ENCODE data around the gene DDX43. TPM values are rescaled to one million over a fixed set of nuclear protein-coding genes. Genes with fewer than 3 reads are reported as not detected.
"Not testable (repeated sequence)": the region's sequence is repeated elsewhere in the genome, so short reads cannot be mapped to it uniquely, and the experiment has no call there.

The DDX43 gene
- total and polyA plus RNA-seq, 2 donors = 0.42 to 1.3 TPM

GRCh38 chr6:73371984-73372383 is 22.6 kb upstream of the DDX43 start:
- no peak overlapping the region for H3K4me3 ChIP-seq (ENCODE audit: low read depth, low read length)
- no peaks in the 10 kb centered on the region for H3K4me1 ChIP-seq (ENCODE audit: insufficient read depth)
- no peak overlapping the region for H3K27ac ChIP-seq (ENCODE audit: low read depth)
- no peak for DNase-seq (ENCODE audit: extremely low spot score)
- H3K36me3 ChIP-seq (ENCODE audit: insufficient read depth) = no peaks in the 10 kb centered on the region
- 98% methylated on average over 4 of the region's 4 CpGs for WGBS

- no peak overlapping the region for H3K27ac ChIP-seq (ENCODE audit: low read depth)
- H3K4me1 ChIP-seq (ENCODE audit: insufficient read depth) = no peaks in the 10 kb centered on the region
- 74% methylated on average over 10 of the region's 10 CpGs for WGBS
- no peak overlapping the region for H3K4me3 ChIP-seq (ENCODE audit: low read depth, low read length)
- no peak for DNase-seq (ENCODE audit: extremely low spot score)
- no peaks in the 10 kb centered on the region for H3K36me3 ChIP-seq (ENCODE audit: insufficient read depth)
Measured at GRCh38 chr6:73372516-73372915, 22.1 kb upstream of the DDX43 start.

- 78% methylated on average over 1 of the region's 1 CpG for WGBS
Measured at GRCh38 chr6:73375216-73375615, 19.4 kb upstream of the DDX43 start.

GRCh38 chr6:73377225-73377624 is 17.4 kb upstream of the DDX43 start:
- Histone ChIP-seq H3K27ac (ENCODE audit: low read depth) (no peak overlapping the region), H3K36me3 (ENCODE audit: insufficient read depth) (no peaks in the 10 kb centered on the region), H3K4me3 (ENCODE audit: low read depth, low read length) (no peak overlapping the region), H3K4me1 (ENCODE audit: insufficient read depth) (no peaks in the 10 kb centered on the region)
- WGBS = 36% methylated on average over 3 of the region's 3 CpGs
- DNase-seq (ENCODE audit: extremely low spot score) = no peak

More at GRCh38 chr6:73375216-73375615, 19.4 kb upstream of the DDX43 start:
- no peaks in the 10 kb centered on the region for H3K4me1 ChIP-seq (ENCODE audit: insufficient read depth)
- H3K4me3 ChIP-seq (ENCODE audit: low read depth, low read length) = no peak overlapping the region
- H3K27ac ChIP-seq (ENCODE audit: low read depth) = no peak overlapping the region
- no peaks in the 10 kb centered on the region for H3K36me3 ChIP-seq (ENCODE audit: insufficient read depth)
- DNase-seq (ENCODE audit: extremely low spot score) = no peak

GRCh38 chr6:73381531-73381930 is 13.1 kb upstream of the DDX43 start:
- not testable (repeated sequence) for H3K4me1 ChIP-seq (ENCODE audit: insufficient read depth); H3K4me3 ChIP-seq (ENCODE audit: low read depth, low read length); H3K36me3 ChIP-seq (ENCODE audit: insufficient read depth); H3K27ac ChIP-seq (ENCODE audit: low read depth); DNase-seq (ENCODE audit: extremely low spot score)
- 95% methylated on average over 10 of the region's 10 CpGs for WGBS

GRCh38 chr6:73382462-73383113 is 12.0 kb upstream of the DDX43 start:
- H3K4me1 ChIP-seq (ENCODE audit: insufficient read depth) = no peaks in the 10 kb centered on the region
- H3K27ac ChIP-seq (ENCODE audit: low read depth) = no peak overlapping the region
- no peaks in the 10 kb centered on the region for H3K36me3 ChIP-seq (ENCODE audit: insufficient read depth)
- H3K4me3 ChIP-seq (ENCODE audit: low read depth, low read length) = no peak overlapping the region
- WGBS = 87% methylated on average over 6 of the region's 6 CpGs
- DNase-seq (ENCODE audit: extremely low spot score) = no peak

- Histone ChIP-seq H3K36me3 (ENCODE audit: insufficient read depth) (no peaks in the 10 kb centered on the region), H3K4me1 (ENCODE audit: insufficient read depth) (no peaks in the 10 kb centered on the region), H3K4me3 (ENCODE audit: low read depth, low read length) (peak overlapping the region; percentile 35), H3K27ac (ENCODE audit: low read depth) (no peak overlapping the region)
- WGBS = 34% methylated on average over 4 of the region's 4 CpGs
- no peak for DNase-seq (ENCODE audit: extremely low spot score)
Measured at GRCh38 chr6:73388433-73388799, 6.2 kb upstream of the DDX43 start.

GRCh38 chr6:73388800-73389512 is 5.7 kb upstream of the DDX43 start:
- DNase-seq (ENCODE audit: extremely low spot score) = peak; percentile 4
- WGBS = 3% methylated on average over 38 of the region's 38 CpGs
- no peak overlapping the region for H3K27ac ChIP-seq (ENCODE audit: low read depth)

GRCh38 chr6:73389854-73390253 is 4.8 kb upstream of the DDX43 start:
- WGBS = 88% methylated on average over 10 of the region's 10 CpGs
- H3K36me3 ChIP-seq (ENCODE audit: insufficient read depth) = no peaks in the 10 kb centered on the region
- H3K27ac ChIP-seq (ENCODE audit: low read depth) = no peak overlapping the region
- no peak overlapping the region for H3K4me3 ChIP-seq (ENCODE audit: low read depth, low read length)
- no peak for DNase-seq (ENCODE audit: extremely low spot score)
- no peaks in the 10 kb centered on the region for H3K4me1 ChIP-seq (ENCODE audit: insufficient read depth)

More at GRCh38 chr6:73388800-73389512, 5.7 kb upstream of the DDX43 start:
- no peaks in the 10 kb centered on the region for H3K4me1 ChIP-seq (ENCODE audit: insufficient read depth)
- H3K4me3 ChIP-seq (ENCODE audit: low read depth, low read length) = peak overlapping the region; percentile 35
- H3K36me3 ChIP-seq (ENCODE audit: insufficient read depth) = no peaks in the 10 kb centered on the region

GRCh38 chr6:73391675-73392074 is 3.0 kb upstream of the DDX43 start:
- DNase-seq (ENCODE audit: extremely low spot score) = no peak
- Histone ChIP-seq H3K4me1 (ENCODE audit: insufficient read depth) (no peaks in the 10 kb centered on the region), H3K4me3 (ENCODE audit: low read depth, low read length) (no peak overlapping the region), H3K27ac (ENCODE audit: low read depth) (no peak overlapping the region), H3K36me3 (ENCODE audit: insufficient read depth) (no peaks in the 10 kb centered on the region)
- 81% methylated on average over 2 of the region's 2 CpGs for WGBS

- H3K4me1 ChIP-seq (ENCODE audit: insufficient read depth); DNase-seq (ENCODE audit: extremely low spot score); H3K36me3 ChIP-seq (ENCODE audit: insufficient read depth); H3K27ac ChIP-seq (ENCODE audit: low read depth); H3K4me3 ChIP-seq (ENCODE audit: low read depth, low read length): not testable (repeated sequence)
- 66% methylated on average over 4 of the region's 4 CpGs for WGBS
Measured at GRCh38 chr6:73392188-73392587, 2.4 kb upstream of the DDX43 start.

- no peak for DNase-seq (ENCODE audit: extremely low spot score)
- Histone ChIP-seq H3K4me1 (ENCODE audit: insufficient read depth) (no peaks in the 10 kb centered on the region), H3K36me3 (ENCODE audit: insufficient read depth) (no peaks in the 10 kb centered on the region), H3K4me3 (ENCODE audit: low read depth, low read length) (no peak overlapping the region), H3K27ac (ENCODE audit: low read depth) (no peak overlapping the region)
- 85% methylated on average over 3 of the region's 3 CpGs for WGBS
Measured at GRCh38 chr6:73393278-73393677, 1.4 kb upstream of the DDX43 start.

GRCh38 chr6:73395875-73396274 is 1.2 kb downstream of the DDX43 start:
- 96% methylated on average over 10 of the region's 10 CpGs for WGBS
- H3K4me1 ChIP-seq (ENCODE audit: insufficient read depth) = no peaks in the 10 kb centered on the region

GRCh38 chr6:73400656-73401055 is 6.0 kb downstream of the DDX43 start:
- Histone ChIP-seq H3K36me3 (ENCODE audit: insufficient read depth) (no peaks in the 10 kb centered on the region), H3K27ac (ENCODE audit: low read depth) (no peak overlapping the region), H3K4me3 (ENCODE audit: low read depth, low read length) (no peak overlapping the region), H3K4me1 (ENCODE audit: insufficient read depth) (no peaks in the 10 kb centered on the region)
- no peak for DNase-seq (ENCODE audit: extremely low spot score)

More at GRCh38 chr6:73395875-73396274, 1.2 kb downstream of the DDX43 start:
- no peak for DNase-seq (ENCODE audit: extremely low spot score)
- Histone ChIP-seq H3K27ac (ENCODE audit: low read depth) (no peak overlapping the region), H3K4me3 (ENCODE audit: low read depth, low read length) (no peak overlapping the region), H3K36me3 (ENCODE audit: insufficient read depth) (no peaks in the 10 kb centered on the region)

Data from urinary bladder (tissue), 4 donors.